ENCODE measurements around the gene KIAA1958. TPM values are rescaled to one million over a fixed set of nuclear protein-coding genes. Genes with fewer than 3 reads are reported as not detected.

The KIAA1958 gene
- total and polyA plus RNA-seq, 2 of the 4 experiments (the other 2 are of a cell fraction) = 0.65 to 1.8 TPM

GRCh38 chr9:112437406-112437805 is 49.2 kb upstream of the KIAA1958 start:
- H3K4me2 ChIP-seq (ENCODE audit: low read depth, low read length) = no peak overlapping the region
- no peaks in the 10 kb centered on the region for H3K27me3 ChIP-seq (ENCODE audit: control insufficient read depth, insufficient read depth, low read length)
- no peak overlapping the region for H2BK20ac ChIP-seq (ENCODE audit: low read depth, low read length)
- no TSS peak for BruUV-seq (replicated peaks)
- H2BK15ac ChIP-seq (ENCODE audit: low read depth, low read length) = no peak overlapping the region
- no peaks in the 10 kb centered on the region for H4K20me1 ChIP-seq (ENCODE audit: insufficient read depth, low read length)
- H3K18ac ChIP-seq (ENCODE audit: low read depth, low read length) = no peak overlapping the region
- H2AFZ ChIP-seq (replicated peaks; ENCODE audit: low read length, poor library complexity) = no peak overlapping the region
- H3K14ac ChIP-seq (replicated peaks; ENCODE audit: low read depth, low read length) = no peak overlapping the region
- intact Hi-C loops (cut with micrococcal nuclease) = no loop called here
- H3K23ac ChIP-seq (ENCODE audit: low read depth, low read length) = no peak overlapping the region
- H4K8ac ChIP-seq (ENCODE audit: low read depth in 2 of 2, low read length in 2 of 2) = no peak overlapping the region
- WGBS, 2 experiments (ENCODE audit: extremely low coverage in 2 of 2, insufficient read length in 1 of 2) = 100% methylated on average over 1 of the region's 2 CpGs; no CpG with 5 or more reads in 1 of the 2 experiments
- ATAC-seq (ENCODE audit: low read depth) = no peak
- no peak overlapping the region for H2AK9ac ChIP-seq (replicated peaks; ENCODE audit: low read depth, low read length, poor library complexity)
- H3K4me3 ChIP-seq (ENCODE audit: insufficient read depth, low read depth, low read length) = no peak overlapping the region
- dilution Hi-C loops (cut with HindIII; ENCODE audit: low sequenced_read_pairs, unreplicated experiment) = no loop called here
- H3K9ac ChIP-seq (ENCODE audit: low read depth, low read length) = no peak overlapping the region
- H2BK5ac ChIP-seq (ENCODE audit: low read depth, low read length, poor library complexity, severe bottlenecking) = no peak overlapping the region
- peaks cover 2% of the 10 kb centered on the region for H3K9me1 ChIP-seq (ENCODE audit: insufficient read depth, low read length)
- H3K4me1 ChIP-seq (ENCODE audit: control insufficient read depth, insufficient read depth, low read length) = no peaks in the 10 kb centered on the region
- H2AK5ac ChIP-seq (ENCODE audit: low read depth, low read length) = no peak overlapping the region
- no peak for DNase-seq
- no peak overlapping the region for H3K4ac ChIP-seq (ENCODE audit: low read depth, low read length)
- no peak overlapping the region for H4K5ac ChIP-seq (ENCODE audit: low read depth, low read length)
- in situ Hi-C loops (cut with MboI; ENCODE audit: low sequenced_read_pairs) = no loop called here
- no peaks in the 10 kb centered on the region for H3K9me3 ChIP-seq (ENCODE audit: control insufficient read depth, insufficient read depth, low read length)
- TF ChIP-seq FOS (IDR thresholded peaks at IDR 0.05; ENCODE audit: low read depth, low read length) (no peak), RFX5 (IDR thresholded peaks at IDR 0.05; ENCODE audit: low read depth, low read length) (no peak), RCOR1 (IDR thresholded peaks at IDR 0.05; ENCODE audit: insufficient replicate concordance, low read length) (no peak), MXI1 (IDR thresholded peaks at IDR 0.05; ENCODE audit: borderline replicate concordance, low read depth, low read length) (no peak), MAZ (IDR thresholded peaks at IDR 0.05; ENCODE audit: borderline replicate concordance, low read depth, low read length) (no peak), CEBPB (IDR thresholded peaks at IDR 0.05; ENCODE audit: low read depth, low read length) (no peak), NFE2L2 (IDR thresholded peaks at IDR 0.05; ENCODE audit: low read depth, low read length) (no peak), ELK1 (IDR thresholded peaks at IDR 0.05; ENCODE audit: borderline replicate concordance, low read depth, low read length) (no peak), SMC3 (IDR thresholded peaks at IDR 0.05; ENCODE audit: low read depth, low read length) (no peak), MAFK (IDR thresholded peaks at IDR 0.05; ENCODE audit: low read depth, low read length) (no peak), BHLHE40 (IDR thresholded peaks at IDR 0.05; ENCODE audit: low read depth, low read length) (no peak), RAD21 (IDR thresholded peaks at IDR 0.05; ENCODE audit: low read length) (no peak), USF2 (IDR thresholded peaks at IDR 0.05; ENCODE audit: low read depth, low read length) (no peak), CTCF (conservative IDR thresholded peaks at IDR 0.05; ENCODE audit: low read depth, low read length) (no peak), CHD1 (IDR thresholded peaks at IDR 0.05; ENCODE audit: low read depth, low read length) (no peak), POLR2A (IDR thresholded peaks at IDR 0.05; ENCODE audit: low read depth, low read length) (no peak)
- H3K27ac ChIP-seq (ENCODE audit: insufficient read depth, low read length) = no peak overlapping the region
- no peak overlapping the region for H2BK120ac ChIP-seq (ENCODE audit: low read depth, low read length)
- peaks cover 10% of the 10 kb centered on the region for H3K36me3 ChIP-seq (ENCODE audit: control insufficient read depth, insufficient read depth, low read length)
- H3K56ac ChIP-seq (ENCODE audit: extremely low read depth, insufficient read depth, low read length) = no peak overlapping the region
- POLR2A ChIA-PET (ENCODE audit: unreplicated experiment) = no interaction called here
- no peaks in the 10 kb centered on the region for H3K79me1 ChIP-seq (ENCODE audit: low read depth in 1 of 2, low read length in 2 of 2)
- CTCF ChIA-PET = no interaction called here
- no peak overlapping the region for H4K91ac ChIP-seq (ENCODE audit: insufficient read depth, low read depth, low read length)
